HG03280 (cell line): Measurements from ENCODE around the gene CCDC177.

ENCODE experiments used
- ATAC-seq: cut with Tn5 transposase; IDR thresholded peaks from one replicate; pipeline ENCODE4 v1.9.1; 2021; ENCODE audit warnings: mild to moderate bottlenecking, moderate library complexity; ENCODE audit not compliant: unreplicated experiment

The CCDC177 gene

DNA sequence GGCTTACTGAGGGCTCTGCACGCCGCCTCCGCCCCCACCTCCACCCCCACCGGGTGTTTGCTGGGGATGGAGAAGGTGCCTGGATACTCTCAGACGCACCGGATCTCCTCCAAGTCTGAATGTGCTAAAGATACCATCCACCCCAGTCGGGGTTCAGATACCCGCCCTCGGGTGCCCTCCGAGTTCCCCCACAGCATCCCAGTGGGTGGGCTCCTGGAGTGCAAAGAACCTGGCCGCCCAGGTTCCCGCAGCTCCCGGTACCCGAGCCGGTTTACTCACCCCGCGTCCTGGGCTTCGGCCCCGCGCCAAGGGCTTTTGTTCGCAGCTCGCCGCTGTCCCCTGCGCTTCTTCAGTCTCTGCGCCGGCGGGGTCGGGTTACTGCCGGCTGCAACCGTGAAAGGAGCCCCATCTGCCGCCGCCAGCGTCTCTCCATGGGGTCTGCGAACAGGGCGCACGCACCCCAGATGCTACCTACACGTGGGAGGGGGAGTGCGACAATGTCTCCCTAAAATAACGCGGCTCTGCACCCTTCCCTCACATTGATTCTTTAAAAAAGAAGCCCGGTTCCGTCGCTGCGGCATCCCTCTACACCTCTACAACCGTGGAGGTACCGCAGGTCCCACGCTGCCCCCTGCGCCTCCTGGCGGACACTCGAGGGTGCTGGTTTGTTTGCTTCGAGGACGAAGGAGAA lies at the start of gene CCDC177:
Gene CCDC177, minus strand, starts transcription at position 609 of the 691 bp plus-strand sequence. CDS start 1,249 bp downstream, outside the sequence.
- peak; percentile 54 for ATAC-seq

DNA sequence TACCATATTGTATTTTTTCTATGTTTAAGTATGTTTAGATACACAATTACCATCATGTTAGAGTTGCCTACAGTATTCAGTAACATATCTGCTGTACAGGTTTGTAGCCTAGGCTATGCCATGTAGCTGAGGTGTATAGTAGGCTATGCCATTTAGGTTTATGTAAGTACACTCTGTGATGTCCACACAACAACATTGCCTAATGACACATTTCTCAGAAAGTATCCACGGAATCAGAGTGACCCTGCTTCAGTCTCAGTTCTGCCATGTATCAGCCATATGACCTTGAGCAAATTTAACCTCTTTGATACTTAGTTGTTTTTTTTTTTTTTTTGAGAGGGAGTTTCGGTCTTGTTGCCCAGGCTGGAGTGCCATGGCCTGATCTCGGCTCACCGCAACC lies 49.5 kb upstream of the CCDC177 start:
- no peak for ATAC-seq

DNA sequence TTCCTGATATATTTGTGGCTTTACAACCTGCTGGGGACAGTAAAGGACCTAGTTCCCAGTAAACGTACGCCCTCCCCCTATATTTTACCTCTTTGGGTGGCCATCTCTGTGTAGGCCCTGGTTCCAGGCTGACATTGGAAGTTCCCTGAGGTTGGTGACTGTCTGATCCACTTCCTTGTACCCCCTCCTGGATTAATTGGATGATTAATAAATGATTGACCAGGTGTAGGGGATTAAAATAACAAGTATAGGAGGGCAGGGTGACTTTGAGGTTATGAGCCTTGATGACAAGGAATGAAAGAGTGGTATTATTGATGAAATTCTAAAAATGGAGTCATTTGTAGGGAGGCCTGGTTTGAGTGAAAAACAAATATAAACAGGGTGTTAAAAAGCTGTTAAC lies 46.3 kb upstream of the CCDC177 start:
- ATAC-seq, result no peak

DNA sequence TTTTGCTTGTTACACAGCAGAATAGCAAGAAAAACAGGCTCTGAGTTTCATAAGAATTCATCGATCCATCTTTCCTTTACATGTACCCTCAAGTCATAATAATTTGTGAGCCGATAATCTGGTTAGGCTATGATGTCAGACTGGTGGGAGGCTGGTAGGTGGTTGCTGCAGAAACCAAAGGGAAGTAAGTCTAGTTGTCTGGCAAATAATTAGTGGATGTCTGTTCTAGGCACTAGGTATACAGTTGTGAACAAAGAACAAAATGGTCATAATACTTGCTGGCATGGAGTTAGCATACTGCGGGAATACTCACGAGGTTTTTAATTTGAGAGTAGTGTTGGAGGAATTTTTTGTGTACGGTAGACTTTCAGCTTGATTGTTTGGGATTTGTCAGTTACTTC lies 45.5 kb upstream of the CCDC177 start:
- ATAC-seq, result no peak

DNA sequence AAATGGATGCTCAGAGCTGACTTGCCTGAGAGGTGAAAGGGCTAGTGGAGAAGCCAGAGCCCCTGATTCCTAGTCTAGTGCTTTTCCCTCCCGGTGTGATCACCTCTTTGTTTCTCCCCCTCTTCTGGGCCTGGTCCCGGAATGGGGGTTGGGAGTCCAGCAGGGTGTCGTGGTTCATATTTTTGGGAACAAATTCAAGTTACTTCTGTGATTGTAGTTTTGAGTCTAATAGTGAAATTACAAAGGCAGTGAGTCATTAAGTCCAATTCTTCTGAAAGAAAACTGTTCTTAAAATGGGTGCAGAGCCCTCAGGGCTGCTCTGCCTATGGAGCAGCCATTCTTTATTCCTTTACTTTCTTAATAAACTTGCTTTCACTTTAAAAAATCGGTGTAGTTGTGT lies 44.3 kb upstream of the CCDC177 start:
- no peak for ATAC-seq

DNA sequence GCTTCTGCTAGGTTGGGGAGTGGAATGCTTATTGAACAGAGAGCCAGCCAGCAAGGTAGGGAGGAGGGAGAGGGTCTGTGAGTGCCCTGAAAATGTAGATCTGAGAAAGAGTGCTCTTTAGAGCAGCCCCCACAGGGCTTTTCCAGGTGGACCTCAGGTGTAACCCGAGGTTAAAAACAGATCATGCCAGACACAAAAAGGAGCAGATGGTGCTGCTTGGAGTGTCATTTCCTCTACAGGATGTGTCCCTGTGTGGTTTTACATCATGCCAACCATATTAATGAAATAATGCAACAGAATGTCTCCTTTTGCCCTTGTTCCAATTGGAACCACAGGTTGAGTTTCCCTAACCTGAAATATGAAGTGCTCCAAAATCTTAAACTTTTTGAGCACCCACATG lies 43.1 kb upstream of the CCDC177 start:
- no peak for ATAC-seq

DNA sequence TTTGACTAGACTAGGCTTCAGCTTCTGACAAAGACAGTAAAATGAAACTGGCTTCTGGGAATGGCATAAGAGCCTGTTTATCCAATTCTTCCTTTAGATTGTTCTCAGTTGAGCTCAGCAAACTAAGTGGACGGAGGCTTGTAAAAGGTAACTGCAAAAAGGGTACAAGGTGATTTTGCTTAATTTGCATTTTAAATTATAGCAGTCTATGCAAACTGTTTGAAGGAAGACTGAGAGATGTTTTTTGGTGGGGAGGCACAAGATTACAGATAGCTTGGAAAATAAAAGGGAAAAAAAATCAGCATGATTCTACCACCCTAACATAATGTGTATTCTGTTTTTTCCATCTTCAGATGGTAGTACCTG lies 41.7 kb upstream of the CCDC177 start:
- no peak for ATAC-seq

DNA sequence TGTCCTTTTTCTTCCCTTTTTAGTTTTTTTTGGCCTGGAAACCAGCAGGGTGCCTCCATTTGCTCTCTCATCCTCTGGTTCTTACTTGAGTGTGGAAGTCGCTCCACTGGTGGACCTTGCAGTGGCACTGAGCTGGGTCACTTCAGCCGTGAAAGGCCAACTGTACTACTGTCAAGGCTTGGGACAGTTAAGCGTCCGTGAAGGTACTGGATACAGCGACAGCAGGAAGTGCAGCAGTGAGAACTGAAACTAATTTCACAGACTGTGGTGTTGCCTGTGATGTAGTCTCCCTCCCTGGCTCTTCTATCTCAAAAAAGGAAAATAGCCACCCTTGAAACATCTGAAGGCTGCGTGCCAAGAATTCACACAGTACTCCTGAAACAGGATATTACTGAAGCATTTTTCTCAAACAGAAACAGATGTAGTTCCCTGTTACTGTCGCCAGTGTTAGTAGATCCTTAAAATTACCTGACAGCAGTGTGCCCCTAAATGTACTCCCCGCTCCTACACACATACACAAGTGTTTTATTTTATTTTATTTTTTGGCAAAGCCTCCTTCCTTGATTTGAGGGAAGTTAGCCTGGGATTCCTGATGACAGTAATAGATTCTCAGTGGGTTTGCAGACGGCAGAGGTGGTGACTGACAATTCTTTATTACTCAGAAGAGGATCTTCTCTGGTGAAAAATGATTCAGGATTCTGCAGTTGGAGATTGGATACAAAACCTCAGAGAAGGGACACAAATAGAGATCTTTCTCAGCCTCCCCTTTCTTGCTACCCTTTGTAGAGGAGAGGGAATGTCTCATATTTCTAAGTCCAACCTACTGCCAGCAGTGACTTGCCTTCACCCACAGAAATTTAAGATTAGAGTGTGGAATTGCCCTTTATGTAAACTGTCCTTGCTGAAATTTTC lies 41.1 kb upstream of the CCDC177 start:
- peak; percentile 43 for ATAC-seq

DNA sequence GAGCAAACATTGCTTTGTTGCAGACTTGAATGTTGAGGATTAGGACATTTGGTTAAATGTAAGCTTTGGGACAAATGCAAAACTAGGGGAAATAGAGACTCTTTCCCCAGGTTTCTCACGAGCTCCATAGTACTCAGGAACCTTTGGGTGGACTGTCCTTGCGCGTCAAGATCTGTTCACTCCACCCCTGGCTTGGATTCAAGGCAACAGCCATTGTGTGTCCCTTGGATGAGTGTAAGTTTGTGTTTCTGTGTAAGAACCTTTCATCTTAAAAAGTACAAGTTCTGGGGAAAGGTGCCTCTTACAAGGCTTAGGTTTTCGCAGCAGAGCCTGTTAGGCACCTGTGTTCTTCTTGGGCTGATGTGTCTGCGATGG lies 40.4 kb upstream of the CCDC177 start:
- ATAC-seq, result peak; percentile 1

DNA sequence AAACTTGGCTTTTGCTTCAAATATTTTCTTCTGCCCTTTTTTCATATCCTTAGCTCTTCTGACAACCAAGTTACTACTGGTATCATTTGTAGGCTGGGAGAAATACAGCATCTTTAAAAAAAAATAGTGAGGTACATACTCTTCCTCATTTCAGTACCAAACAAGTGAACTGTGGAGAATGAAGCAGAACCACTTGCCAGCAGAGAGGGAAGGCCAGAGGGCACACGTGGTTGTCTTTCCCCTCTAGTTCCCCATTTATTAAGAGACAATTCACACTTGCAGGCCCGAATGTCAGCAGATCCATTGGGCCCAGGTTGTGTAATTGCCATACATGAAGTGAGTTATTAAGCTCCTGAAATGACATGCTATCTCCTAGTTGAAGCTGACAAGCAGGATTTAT lies 39.9 kb upstream of the CCDC177 start:
- no peak for ATAC-seq

DNA sequence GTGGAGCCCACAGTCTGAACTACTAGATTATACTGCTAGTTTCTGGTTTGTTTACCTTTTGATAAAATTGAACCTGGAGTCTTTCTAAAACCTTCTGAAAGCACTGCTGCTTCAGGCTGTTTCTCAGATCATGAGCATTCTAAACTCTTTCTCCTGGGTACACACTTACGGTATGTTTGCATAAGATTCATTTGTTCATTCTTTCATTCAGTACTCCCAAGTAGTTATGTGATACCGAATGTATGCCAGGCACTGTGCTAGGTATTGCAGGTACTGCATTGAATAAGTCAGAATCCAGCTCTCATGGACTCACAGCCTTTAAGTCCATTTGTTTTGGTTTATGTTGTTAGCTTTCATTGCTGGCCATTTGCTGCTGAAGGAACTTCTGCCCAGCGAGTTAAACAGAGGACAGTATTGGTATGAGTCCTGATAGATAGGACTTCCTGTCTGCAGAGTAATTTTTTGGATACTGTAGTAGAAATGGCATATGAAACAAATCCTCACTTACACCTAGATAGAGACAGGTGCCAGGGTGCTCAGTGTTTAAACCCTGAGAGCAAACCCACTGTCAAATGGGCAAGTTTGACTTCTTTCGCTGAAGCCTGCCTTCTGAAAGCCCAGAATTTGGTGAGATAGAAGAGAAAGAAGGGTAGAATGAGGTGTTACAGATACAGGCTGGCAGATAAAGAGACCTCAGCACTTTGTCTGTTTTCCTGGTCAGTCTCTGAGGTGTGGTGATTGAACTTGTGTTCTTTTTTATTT lies 38.8 kb upstream of the CCDC177 start:
- no peak for ATAC-seq

DNA sequence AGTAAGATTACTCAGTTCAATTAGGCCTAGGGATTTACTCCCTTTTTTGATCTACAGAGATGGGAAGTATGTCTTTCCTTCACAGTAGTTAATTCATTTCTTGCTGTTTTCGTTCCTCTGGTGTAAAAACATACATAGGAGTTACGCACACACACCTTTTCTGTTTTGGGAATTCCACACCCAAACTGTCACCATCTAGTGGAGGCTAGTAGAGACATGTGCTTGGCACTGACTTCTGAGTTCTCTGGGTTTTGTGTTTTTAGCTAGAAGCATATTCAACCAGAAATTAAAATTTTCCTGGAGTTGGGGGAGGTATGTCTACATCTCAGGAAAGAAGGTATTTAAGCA lies 38.1 kb upstream of the CCDC177 start:
- ATAC-seq, result no peak

DNA sequence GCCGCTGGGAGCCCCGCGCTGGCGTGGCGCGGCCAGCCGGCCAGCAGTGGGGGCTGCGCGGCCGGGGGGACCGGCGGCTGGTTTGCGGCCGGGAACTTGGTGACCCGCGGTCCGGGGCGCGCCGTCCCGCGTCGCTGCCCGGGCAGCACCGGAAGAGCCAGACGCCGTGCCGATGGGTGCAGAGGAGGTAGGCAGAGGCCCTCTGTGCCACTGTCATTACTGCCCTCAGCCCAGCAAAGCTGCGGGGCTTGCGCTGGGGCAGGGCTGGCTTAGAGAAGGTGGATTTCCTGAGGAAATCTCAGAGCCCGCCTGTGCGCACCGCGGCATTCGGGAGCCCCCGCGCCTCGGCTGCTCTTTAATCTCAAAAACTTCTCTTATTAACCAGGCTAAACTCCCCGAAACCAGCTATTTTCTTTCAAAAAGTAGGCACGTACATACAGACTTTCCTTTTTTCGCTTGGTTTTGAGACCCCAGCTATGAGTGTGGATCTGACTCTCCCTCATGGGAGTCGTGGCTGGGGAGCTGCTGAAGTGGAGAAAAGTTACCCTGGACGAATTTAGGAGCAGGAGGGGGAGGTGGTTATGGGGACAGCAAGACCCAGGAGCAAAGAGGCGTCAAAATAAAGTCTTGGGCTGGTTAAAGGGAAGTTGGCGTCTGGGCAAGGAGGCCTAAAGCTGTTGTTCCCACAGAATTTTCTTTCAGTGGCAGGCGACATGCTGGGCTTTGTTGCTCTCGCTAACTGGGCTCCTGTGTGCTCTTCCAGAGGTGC lies 37.5 kb upstream of the CCDC177 start:
- peak; percentile 17 for ATAC-seq

DNA sequence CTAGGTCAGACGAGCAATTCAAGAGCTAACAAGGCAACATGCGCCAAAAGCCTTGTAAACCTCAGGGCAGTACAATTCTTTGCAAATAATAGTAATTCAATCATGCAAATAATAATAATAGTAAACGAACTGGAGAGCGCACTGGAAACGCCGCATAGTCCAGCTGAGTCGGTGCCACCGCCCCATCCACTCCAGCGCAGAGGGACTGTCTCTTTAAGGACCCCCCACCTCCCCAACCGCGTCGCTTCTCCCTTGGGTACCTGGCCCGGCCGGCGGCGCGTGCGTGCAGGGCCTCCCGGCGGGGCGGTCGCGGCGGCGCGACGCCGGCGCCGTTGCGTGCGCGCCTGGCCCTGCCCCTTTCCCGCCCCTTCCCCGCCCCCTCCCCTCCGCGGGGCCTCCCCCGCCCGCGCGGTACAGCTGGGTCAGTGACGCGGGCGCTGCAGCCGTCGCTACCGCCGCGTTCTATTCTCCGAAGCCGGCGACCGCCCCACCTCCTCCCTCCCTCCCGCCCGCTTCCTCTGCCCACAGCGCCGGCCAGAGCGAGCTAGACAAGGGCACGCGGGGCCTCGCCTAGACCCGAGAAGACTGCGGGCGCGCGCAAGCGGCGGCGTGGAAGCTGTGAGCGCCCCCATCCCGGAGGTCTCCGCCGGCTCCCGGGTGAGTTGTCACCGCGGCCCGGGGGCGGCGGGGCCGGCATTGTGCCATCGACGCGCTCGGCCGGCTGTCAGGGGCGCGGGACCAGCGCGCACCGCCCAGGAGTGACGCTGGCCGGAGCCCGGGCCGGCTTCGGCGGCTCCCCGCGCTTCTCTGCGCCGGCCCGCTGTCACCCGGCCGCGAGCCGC lies 36.7 kb upstream of the CCDC177 start, which contains the start of gene SUSD6:
Gene SUSD6, plus strand, starts transcription at position 425 of the 842 bp plus-strand sequence. CDS start 46,997 bp downstream, outside the sequence.
- ATAC-seq, result peak; percentile 67

DNA sequence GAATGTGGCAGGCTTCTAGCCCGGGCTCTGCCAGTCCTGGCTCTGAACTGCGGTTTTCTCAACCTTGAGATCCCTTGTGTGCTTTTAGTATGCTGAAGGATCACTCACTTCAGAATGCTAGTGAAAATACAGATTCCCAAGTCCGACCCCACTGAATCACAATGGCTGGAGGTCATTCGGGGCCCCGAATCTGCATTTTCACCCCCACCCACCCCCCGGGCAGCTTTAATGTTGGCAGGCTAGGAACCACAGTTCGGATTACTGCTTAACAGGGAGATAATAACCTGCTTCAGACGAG lies 36.2 kb upstream of the CCDC177 start:
- no peak for ATAC-seq

DNA sequence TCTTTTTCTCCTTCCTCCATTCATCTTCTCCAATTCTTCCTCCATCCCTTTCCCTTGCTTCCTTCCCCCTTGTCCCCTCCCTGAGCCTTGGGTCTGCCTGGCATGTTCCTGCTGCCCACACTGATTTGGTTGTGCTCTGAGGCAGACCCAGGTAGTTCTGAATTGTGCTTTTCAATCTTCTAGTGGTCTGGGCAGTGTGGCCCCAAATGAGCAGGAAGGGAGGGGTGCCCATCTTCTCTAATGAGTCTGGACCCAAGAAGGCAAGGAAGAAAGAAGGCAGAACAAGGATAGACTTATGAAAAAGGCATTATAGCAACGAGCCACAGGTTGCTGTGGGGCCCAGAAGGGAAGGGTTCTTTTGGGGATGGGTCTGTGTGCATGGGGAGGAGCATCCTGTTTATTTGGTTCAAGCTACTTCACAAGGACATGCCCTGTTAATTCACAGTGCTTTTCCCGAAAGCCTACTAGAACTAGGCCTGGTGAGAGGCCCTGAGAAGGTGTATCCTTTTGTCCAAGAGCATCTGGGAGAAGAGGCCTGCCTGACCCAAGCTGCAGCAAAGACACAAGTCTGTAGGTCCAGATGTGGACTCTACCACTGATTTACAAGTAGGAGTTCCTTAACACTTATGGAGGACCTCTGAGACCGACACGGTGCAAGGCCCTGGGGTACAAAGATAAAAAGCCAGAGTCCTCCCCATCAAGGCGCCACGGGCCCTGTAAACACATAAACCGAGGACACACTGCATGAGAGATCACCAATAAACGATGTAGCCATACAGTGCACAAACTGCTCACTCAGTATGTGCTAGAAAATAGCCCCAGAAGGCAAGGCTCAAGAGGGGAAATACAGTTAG lies 35.6 kb upstream of the CCDC177 start:
- no peak for ATAC-seq

DNA sequence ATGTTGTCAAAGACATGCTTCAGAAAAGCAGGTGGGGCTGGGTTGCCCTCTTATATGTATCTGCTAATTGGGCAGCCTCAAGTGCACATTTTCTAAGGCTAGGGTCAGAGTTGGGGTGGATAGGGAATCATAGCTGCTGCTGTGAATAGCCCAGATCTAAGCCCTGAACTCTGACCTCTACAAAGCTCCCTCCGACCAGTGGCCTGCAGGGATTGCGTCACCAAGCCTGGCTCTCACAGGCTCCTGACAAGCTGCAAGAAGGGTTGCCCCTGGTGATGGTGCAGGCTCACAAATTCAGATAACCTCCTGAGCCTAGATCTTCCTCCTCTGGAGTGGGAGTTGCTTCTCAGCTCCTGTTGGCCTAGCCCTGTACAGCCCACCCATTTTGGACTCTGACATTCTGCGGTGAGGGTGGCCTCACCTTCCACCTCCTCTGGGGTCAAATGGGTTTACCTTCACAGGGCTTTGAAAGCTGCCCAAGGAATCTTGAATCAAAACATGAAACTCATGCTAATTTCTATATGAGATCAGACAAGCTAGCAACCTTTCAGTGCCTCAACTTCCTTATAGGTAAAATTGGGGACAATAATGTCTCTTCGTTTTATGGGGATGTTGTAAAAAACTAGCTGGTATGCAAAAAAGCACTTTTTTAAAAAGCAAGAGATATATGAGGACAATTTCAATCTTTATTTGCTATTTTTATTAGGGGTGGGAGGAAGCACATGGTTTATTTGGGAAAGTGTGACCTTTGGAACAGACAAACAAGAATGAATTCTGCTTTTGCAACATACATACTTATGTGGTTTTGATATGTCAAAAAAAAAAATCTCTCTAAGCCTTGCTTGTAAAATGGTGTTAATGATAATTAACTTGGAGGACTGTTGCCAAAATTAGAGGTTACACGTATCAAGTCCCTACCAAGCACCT lies 31.9 kb upstream of the CCDC177 start:
- no peak for ATAC-seq

DNA sequence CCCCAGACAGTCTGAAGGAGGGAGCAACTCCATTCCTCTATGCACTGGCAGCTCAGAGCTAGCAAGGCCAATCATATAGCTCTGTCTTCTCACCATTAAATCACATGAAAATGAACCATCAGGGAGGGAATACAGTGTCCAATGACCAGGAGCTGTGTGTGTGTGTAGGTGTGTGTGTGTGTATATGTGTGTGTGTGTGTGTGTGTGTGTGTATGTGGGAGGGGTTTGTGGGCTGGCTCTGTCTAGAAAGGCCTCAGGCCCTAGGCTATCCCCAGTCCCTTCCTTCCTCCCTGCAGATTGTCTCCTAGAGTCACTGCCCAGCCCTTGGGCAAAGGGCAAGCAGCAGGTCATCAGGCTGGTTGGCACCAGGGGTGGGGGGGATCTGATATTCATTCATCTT lies 31.1 kb upstream of the CCDC177 start:
- no peak for ATAC-seq
